Lower leg skin (tissue), 3 donors: ENCODE results near the gene TCHP.

Source experiments
- CTCF ChIP-seq, 3 donors: fragments of 450-650 bp; IDR thresholded peaks; one replicate each; pipeline ENCODE4 v1.5.1; 2016; ENCODE audit warnings: antibody characterized with exemption in 3 of 3, mild to moderate bottlenecking in 3 of 3, moderate library complexity in 2 of 3
- POLR2A ChIP-seq, 2 donors: fragments of 450-650 bp; IDR thresholded peaks; one replicate each; pipeline ENCODE4 v1.6.1; 2016 to 2017; ENCODE audit warnings: antibody characterized with exemption in 2 of 2, mild to moderate bottlenecking in 1 of 2, moderate library complexity in 1 of 2

- TF ChIP-seq CTCF (IDR thresholded peaks at IDR 0.05) (no peak), POLR2A (IDR thresholded peaks at IDR 0.05) (no peak)
Observed at GRCh38 chr12:109861689-109862314, 38.3 kb upstream of the TCHP start.
